ENCODE data around the gene NFKBIA. TPM values are rescaled to one million over a fixed set of nuclear protein-coding genes. Genes with fewer than 3 reads are reported as not detected.
A peak's percentile ranks its signal among the peaks of the same experiment; 100 is the strongest.

Gene NFKBIA
- total RNA-seq, 1 donor from 2014 or later: 35.5 TPM

DNA sequence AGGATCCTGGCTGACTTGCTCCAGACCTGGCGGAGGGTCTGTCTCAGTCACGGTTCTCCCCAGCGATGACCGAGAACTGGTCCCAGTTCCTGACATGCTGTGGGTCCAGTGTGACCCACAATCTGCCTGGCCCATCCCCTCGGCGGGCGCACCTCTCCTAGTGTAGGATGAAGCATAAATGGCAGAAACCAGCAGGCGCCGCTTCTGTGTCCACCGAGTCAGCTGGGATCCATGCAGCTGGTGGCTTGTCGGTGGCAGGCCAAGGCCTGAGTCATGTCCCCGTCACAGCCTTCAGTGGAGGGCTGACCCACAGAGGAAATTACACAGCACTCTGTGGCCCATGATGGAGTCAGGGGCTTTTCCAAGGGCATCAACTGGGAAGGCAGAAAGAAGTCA lies 38.5 kb downstream of the NFKBIA start:
- H3K27me3 Mint-ChIP-seq (ENCODE audit: low read depth, unreplicated experiment): no peaks in the 10 kb centered on the region
- Histone ChIP-seq H3K9ac (ENCODE audit: low read length) (peak overlapping the region; percentile 49), H3K27ac (ENCODE audit: low read depth, low read length) (peak overlapping the region; percentile 80), H3K4me1 (ENCODE audit: insufficient read depth, low read length) (peaks cover 58% of the 10 kb centered on the region), H3K27me3 (ENCODE audit: insufficient read depth, low read length) (no peaks in the 10 kb centered on the region), H2AFZ (ENCODE audit: low read depth, low read length) (peak overlapping the region; percentile 71), H3K36me3 (ENCODE audit: insufficient read depth, low read length) (no peaks in the 10 kb centered on the region), H3K79me2 (ENCODE audit: insufficient read depth, low read length) (no peaks in the 10 kb centered on the region), H3K4me2 (ENCODE audit: low read length) (peak overlapping the region; percentile 63), H3K4me3 (ENCODE audit: insufficient read depth, low read depth, low read length) (no peak overlapping the region), H4K20me1 (ENCODE audit: insufficient read depth, low read length) (no peaks in the 10 kb centered on the region), H3K9me3 (ENCODE audit: insufficient read depth, low read depth, low read length) (no peaks in the 10 kb centered on the region)
- peak; percentile 56 for DNase-seq (ENCODE audit: low read depth)
- peaks cover 3% of the 10 kb centered on the region for H3K9me3 Mint-ChIP-seq (ENCODE audit: unreplicated experiment)
- TF ChIP-seq CTCF (IDR thresholded peaks at IDR 0.05; ENCODE audit: insufficient read depth, low read depth, low read length): no peak
- no peak for TF ChIP-seq EZH2 (IDR thresholded peaks at IDR 0.05; ENCODE audit: insufficient read depth, low read length)
- no peak for FAIRE-seq
- H3K4me1 Mint-ChIP-seq (ENCODE audit: low read depth, unreplicated experiment): peaks cover 45% of the 10 kb centered on the region
- H3K27ac Mint-ChIP-seq (ENCODE audit: unreplicated experiment): peak overlapping the region; percentile 95
- no peaks in the 10 kb centered on the region for H3K36me3 Mint-ChIP-seq (ENCODE audit: low read depth, unreplicated experiment)
- no peak overlapping the region for H3K4me3 Mint-ChIP-seq (ENCODE audit: unreplicated experiment)

DNA sequence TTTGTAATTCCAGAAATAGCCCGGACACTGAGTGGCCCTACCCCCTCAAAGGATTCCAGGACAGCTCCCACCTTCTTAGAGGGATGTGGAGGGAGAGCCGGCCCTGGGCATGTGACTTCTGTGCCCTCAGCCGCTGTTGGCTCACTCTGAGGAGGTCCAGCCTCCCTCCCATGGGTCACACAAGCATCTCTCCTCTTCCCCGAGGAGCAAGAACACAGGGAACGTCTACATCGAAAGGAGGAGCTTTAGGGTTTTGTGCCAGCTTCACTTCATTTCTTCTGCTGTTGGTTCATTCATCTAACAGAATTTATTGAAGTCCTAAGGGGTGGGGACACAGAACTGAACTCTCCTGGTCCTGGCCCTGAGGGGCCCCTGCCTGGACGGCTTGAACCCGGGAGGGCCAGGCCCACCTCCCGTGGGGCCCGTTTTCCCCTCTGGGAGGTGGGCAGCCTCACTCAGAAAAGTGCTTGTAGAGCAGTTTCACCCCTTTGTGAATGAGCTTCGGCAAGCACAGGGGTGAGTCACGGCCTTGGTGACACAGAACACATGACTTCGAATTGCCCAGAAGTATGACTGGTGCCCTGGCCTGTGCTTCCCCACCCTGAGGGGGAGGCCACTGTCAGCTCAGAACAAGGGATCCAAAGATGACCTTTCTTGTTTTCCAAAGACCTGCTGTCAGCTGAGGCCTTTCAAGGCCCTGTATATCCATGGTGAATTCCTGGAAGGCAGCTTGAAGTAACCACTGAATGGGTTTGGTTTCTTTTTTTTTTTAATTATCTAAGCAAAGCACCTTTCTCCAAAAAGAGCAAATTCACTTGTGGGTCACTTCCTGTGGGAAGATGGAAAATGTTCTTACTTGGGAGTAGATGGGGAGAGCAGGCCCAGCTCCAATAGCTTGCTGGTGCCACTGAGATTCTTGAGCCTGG lies 39.2 kb downstream of the NFKBIA start:
- Mint-ChIP-seq H3K27ac (ENCODE audit: unreplicated experiment) (peak overlapping the region; percentile 95), H3K9me3 (ENCODE audit: unreplicated experiment) (no peaks in the 10 kb centered on the region), H3K27me3 (ENCODE audit: low read depth, unreplicated experiment) (no peaks in the 10 kb centered on the region), H3K36me3 (ENCODE audit: low read depth, unreplicated experiment) (no peaks in the 10 kb centered on the region), H3K4me3 (ENCODE audit: unreplicated experiment) (no peak overlapping the region), H3K4me1 (ENCODE audit: low read depth, unreplicated experiment) (peaks cover 45% of the 10 kb centered on the region)
- Histone ChIP-seq H3K4me3 (ENCODE audit: insufficient read depth, low read depth, low read length) (no peak overlapping the region), H3K36me3 (ENCODE audit: insufficient read depth, low read length) (no peaks in the 10 kb centered on the region), H4K20me1 (ENCODE audit: insufficient read depth, low read length) (no peaks in the 10 kb centered on the region), H3K9me3 (ENCODE audit: insufficient read depth, low read depth, low read length) (no peaks in the 10 kb centered on the region), H3K27me3 (ENCODE audit: insufficient read depth, low read length) (no peaks in the 10 kb centered on the region), H3K4me1 (ENCODE audit: insufficient read depth, low read length) (peaks cover 58% of the 10 kb centered on the region), H3K4me2 (ENCODE audit: low read length) (peak overlapping the region; percentile 63), H3K27ac (ENCODE audit: low read depth, low read length) (peak overlapping the region; percentile 80), H3K9ac (ENCODE audit: low read length) (peak overlapping the region; percentile 67), H3K79me2 (ENCODE audit: insufficient read depth, low read length) (no peaks in the 10 kb centered on the region), H2AFZ (ENCODE audit: low read depth, low read length) (peak overlapping the region; percentile 71)
- FAIRE-seq: no peak
- DNase-seq (ENCODE audit: low read depth): peak; percentile 89
- no peak for TF ChIP-seq CTCF (IDR thresholded peaks at IDR 0.05; ENCODE audit: insufficient read depth, low read depth, low read length)
- TF ChIP-seq EZH2 (IDR thresholded peaks at IDR 0.05; ENCODE audit: insufficient read depth, low read length): no peak

- Histone ChIP-seq H3K9ac (ENCODE audit: low read length) (no peak overlapping the region), H3K4me1 (ENCODE audit: insufficient read depth, low read length) (peaks cover 46% of the 10 kb centered on the region), H4K20me1 (ENCODE audit: insufficient read depth, low read length) (no peaks in the 10 kb centered on the region), H3K36me3 (ENCODE audit: insufficient read depth, low read length) (no peaks in the 10 kb centered on the region), H3K27me3 (ENCODE audit: insufficient read depth, low read length) (no peaks in the 10 kb centered on the region), H3K9me3 (ENCODE audit: insufficient read depth, low read depth, low read length) (no peaks in the 10 kb centered on the region), H3K27ac (ENCODE audit: low read depth, low read length) (no peak overlapping the region), H2AFZ (ENCODE audit: low read depth, low read length) (peak overlapping the region; percentile 0), H3K79me2 (ENCODE audit: insufficient read depth, low read length) (no peaks in the 10 kb centered on the region), H3K4me2 (ENCODE audit: low read length) (peak overlapping the region; percentile 39), H3K4me3 (ENCODE audit: insufficient read depth, low read depth, low read length) (no peak overlapping the region)
- Mint-ChIP-seq H3K36me3 (ENCODE audit: low read depth, unreplicated experiment) (no peaks in the 10 kb centered on the region), H3K4me3 (ENCODE audit: unreplicated experiment) (no peak overlapping the region), H3K27me3 (ENCODE audit: low read depth, unreplicated experiment) (no peaks in the 10 kb centered on the region), H3K4me1 (ENCODE audit: low read depth, unreplicated experiment) (peaks cover 38% of the 10 kb centered on the region), H3K9me3 (ENCODE audit: unreplicated experiment) (no peaks in the 10 kb centered on the region), H3K27ac (ENCODE audit: unreplicated experiment) (peak overlapping the region; percentile 69)
- peak; percentile 78 for DNase-seq (ENCODE audit: low read depth)
- no peak for FAIRE-seq
- TF ChIP-seq EZH2 (IDR thresholded peaks at IDR 0.05; ENCODE audit: insufficient read depth, low read length): no peak
- TF ChIP-seq CTCF (IDR thresholded peaks at IDR 0.05; ENCODE audit: insufficient read depth, low read depth, low read length): no peak
Observed at GRCh38 chr14:35362911-35363374, 41.6 kb downstream of the NFKBIA start.

Data from astrocyte (in vitro differentiated cells and primary cell).